Peyer's patch (tissue), 4 donors: ENCODE data around the gene TNFSF8. TPM values are rescaled to one million over a fixed set of nuclear protein-coding genes. Genes with fewer than 3 reads are reported as not detected.
A peak's percentile ranks its signal among the peaks of the same experiment; 100 is the strongest.

Source experiments
- DNase-seq, 3 donors: peaks; one replicate each; pipeline ENCODE4 v3.0.0-alpha.2; 2017 to 2019
- H3K27ac ChIP-seq, 4 donors: fragments of 200-600 bp; sonication (generic); one replicate each; pipeline ENCODE4 v1.5.1; 2016 to 2019
- H3K27me3 ChIP-seq, 2 donors: fragments of 200-600 bp; sonication (generic); one replicate each; pipeline ENCODE4 v1.5.1; 2019
- H3K36me3 ChIP-seq, 3 donors: fragments of 200-600 bp; sonication (generic); one replicate each; pipeline ENCODE4 v1.5.1; 2016 to 2019
- H3K4me1 ChIP-seq, 4 donors: fragments of 200-600 bp; sonication (generic); one replicate each; pipeline ENCODE4 v1.5.1; 2016 to 2019
- H3K4me3 ChIP-seq, 4 donors: fragments of 200-600 bp; sonication (generic); 1 replicate in 3 of 4; 2 replicates in 1 of 4; pipeline ENCODE4 v1.5.1; 2016 to 2019; ENCODE audit warnings: mild to moderate bottlenecking in 1 of 4
- H3K9me3 ChIP-seq, 4 donors: fragments of 200-600 bp; sonication (generic); one replicate each; pipeline ENCODE4 v1.5.1; 2016 to 2019; ENCODE audit warnings: mild to moderate bottlenecking in 1 of 4
- POLR2A ChIP-seq, 2 donors: fragments of 450-650 bp; IDR thresholded peaks; one replicate each; pipeline ENCODE4 v1.5.1; 2017; ENCODE audit warnings: antibody characterized with exemption in 2 of 2, mild to moderate bottlenecking in 2 of 2, moderate library complexity in 2 of 2
- total RNA-seq, 4 donors: library from RNA; depleted of rRNA; stranded (reverse); fragments of >200 nt; gene quantifications; one replicate each; pipeline ENCODE4 v1.1.0, GENCODE V29; 2016
- TF ChIP-seq, protein P1 (sequence below), 6 experiments: fragments of 450-650 bp in 4 of 6; fragments of 200-600 bp in 2 of 6; sonication (generic) in 1 of 6; IDR thresholded peaks; one replicate each; pipeline ENCODE4 v1.5.1; 2017 to 2019; ENCODE audit warnings: antibody characterized with exemption in 6 of 6, mild to moderate bottlenecking in 3 of 6, moderate library complexity in 1 of 6

The TNFSF8 gene
- total RNA-seq, 4 donors from 2014 or later: 2.1 to 11.6 (median 4.7) TPM

DNA sequence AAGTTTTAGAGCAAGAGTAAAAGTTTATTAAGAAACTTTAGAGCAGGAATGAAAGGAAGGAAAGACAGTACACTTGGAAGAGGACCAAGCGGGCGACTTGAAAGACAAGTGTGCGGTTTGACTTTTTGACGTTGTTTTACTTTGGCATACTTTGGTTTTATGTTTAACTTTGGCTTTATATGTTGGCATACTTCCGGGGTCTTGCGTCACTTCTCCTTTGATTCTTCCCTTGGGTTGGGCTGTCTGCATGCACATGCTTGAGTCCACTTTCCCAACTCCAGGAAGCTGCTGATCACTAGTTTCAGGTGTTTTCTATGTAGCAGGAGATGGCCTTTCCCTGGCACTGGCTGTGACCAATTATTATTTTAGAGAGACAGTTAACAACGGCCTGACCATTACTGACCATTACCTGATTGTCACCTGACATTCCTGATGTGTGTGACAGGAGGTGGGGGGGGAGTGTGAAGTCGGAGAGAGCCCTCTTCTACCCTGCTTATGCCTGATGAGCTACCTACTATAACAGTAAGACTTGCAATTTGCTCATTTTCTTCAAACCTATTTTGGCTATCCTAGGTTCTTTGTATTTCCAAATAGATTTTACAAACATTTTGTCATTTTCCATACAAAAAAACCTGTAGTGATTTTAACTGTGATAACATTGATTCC lies 45.5 kb downstream of the TNFSF8 start:
- no peaks in the 10 kb centered on the region for H3K9me3 ChIP-seq
- H3K4me1 ChIP-seq: no peaks in the 10 kb centered on the region
- H3K4me3 ChIP-seq: no peak overlapping the region
- DNase-seq: peak in 2 of 3 donors; percentile 50 to 78
- H3K27ac ChIP-seq: peak overlapping the region in 1 of 4 donors; percentile 29
- TF ChIP-seq POLR2A (IDR thresholded peaks at IDR 0.05): no peak
- TF ChIP-seq, protein P1, sequence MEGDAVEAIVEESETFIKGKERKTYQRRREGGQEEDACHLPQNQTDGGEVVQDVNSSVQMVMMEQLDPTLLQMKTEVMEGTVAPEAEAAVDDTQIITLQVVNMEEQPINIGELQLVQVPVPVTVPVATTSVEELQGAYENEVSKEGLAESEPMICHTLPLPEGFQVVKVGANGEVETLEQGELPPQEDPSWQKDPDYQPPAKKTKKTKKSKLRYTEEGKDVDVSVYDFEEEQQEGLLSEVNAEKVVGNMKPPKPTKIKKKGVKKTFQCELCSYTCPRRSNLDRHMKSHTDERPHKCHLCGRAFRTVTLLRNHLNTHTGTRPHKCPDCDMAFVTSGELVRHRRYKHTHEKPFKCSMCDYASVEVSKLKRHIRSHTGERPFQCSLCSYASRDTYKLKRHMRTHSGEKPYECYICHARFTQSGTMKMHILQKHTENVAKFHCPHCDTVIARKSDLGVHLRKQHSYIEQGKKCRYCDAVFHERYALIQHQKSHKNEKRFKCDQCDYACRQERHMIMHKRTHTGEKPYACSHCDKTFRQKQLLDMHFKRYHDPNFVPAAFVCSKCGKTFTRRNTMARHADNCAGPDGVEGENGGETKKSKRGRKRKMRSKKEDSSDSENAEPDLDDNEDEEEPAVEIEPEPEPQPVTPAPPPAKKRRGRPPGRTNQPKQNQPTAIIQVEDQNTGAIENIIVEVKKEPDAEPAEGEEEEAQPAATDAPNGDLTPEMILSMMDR (IDR thresholded peaks at IDR 0.05): no peak
- no peaks in the 10 kb centered on the region for H3K27me3 ChIP-seq
- H3K36me3 ChIP-seq: no peaks in the 10 kb centered on the region

DNA sequence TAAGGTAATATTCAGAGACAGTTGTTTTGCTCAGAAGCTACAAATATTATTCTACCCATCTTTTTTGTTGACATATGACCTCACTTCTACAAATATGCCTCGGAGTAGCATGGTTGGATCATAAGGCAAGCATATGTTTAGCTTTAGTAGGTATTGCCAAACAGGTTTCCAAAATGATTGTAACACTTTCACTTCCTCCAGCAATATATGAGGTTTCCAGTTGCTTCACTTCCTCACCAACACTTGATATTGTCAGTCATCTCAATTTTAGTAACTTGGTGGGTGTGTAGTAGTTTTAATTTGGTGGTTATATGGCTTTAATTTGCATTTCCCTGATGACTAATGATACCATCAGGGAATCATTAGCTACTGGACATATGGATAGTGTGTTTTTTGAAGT lies 46.7 kb downstream of the TNFSF8 start:
- Histone ChIP-seq H3K4me3 (no peak overlapping the region), H3K27ac (no peak overlapping the region), H3K9me3 (no peaks in the 10 kb centered on the region), H3K27me3 (no peaks in the 10 kb centered on the region), H3K4me1 (no peaks in the 10 kb centered on the region), H3K36me3 (no peaks in the 10 kb centered on the region)
- no peak for DNase-seq
- TF ChIP-seq, protein P1 (IDR thresholded peaks at IDR 0.05): no peak
- TF ChIP-seq POLR2A (IDR thresholded peaks at IDR 0.05): no peak

DNA sequence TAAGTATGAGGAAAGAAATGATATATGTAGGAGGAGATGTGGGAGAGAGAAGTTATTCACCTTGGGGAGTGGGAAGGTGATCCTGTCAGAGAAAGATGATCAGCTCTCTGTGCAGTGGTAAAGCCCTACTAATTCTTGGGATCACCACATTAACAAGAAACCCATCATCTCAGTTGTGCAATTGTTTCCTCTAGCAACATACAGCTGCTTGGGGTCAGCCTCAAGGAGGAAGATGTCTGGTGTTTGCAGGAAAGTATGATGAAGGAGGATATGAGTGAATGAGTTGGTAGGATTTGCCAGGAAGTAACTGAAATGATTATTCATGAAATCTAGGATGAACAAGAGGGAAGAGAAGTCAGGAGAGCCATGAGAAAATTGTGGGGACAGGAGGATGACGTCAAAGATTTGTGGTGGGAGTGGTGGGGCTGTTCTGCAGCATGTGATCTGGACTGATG lies 50.1 kb downstream of the TNFSF8 start:
- Histone ChIP-seq H3K4me3 (no peak overlapping the region), H3K4me1 (no peaks in the 10 kb centered on the region), H3K27ac (no peak overlapping the region), H3K27me3 (no peaks in the 10 kb centered on the region), H3K9me3 (peaks cover 0 to 6% (median 0%) of the 10 kb centered on the region in 4 donors), H3K36me3 (no peaks in the 10 kb centered on the region)
- DNase-seq: no peak
- TF ChIP-seq, protein P1 (IDR thresholded peaks at IDR 0.05): no peak
- TF ChIP-seq POLR2A (IDR thresholded peaks at IDR 0.05): no peak

DNA sequence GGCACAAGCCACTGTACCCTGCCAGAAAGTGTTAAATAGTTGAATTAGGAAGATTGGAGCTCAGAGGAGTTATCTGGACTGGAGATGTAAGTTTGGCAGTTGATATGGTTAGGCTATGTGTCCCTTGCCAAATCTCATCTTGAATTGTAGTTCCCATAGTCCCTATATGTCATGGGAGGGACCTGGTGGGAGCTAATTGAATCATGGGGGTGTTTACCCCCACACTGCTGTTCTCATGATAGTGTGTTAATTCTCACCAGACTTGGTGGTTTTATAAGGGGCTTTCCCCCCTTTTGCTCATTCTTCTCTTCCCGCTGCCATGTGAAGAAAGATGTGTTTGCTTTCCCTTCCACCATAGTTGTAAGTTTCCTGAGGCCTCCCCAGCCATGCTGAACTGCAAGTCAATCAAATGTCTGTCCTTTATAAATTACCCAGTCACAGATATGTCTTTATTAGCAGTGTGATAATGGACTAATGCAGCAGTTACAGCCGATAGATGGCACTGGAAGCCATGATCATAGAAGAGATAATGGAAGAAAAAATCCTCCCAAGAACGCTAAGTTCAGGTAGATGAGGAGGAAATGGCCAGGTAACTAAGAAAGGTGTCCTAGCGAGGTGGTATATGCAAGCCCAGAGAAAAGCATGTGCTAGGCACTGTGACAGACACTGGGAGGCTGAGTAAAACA lies 51.4 kb downstream of the TNFSF8 start:
- H3K27me3 ChIP-seq: no peaks in the 10 kb centered on the region
- DNase-seq: no peak

DNA sequence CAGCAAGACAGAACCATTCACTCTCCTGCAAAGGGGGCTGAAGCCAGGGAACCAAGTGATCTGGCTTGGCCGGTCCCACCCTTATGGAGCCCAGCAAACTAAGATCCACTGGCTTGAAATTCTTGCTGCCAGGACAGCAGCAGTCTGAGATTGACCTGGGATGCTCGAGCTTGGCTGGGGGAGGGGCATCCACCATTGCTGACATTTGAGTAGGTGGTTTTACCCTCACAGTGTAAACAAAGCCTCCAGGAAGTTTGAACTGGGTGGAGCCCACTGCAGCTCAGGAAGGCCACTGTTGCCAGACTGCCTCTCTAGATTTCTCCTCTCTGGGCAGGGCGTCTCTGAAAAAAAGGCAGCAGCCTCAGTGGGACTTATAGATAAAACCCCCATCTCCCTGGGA lies 60.5 kb downstream of the TNFSF8 start:
- no peak overlapping the region for H3K4me3 ChIP-seq
- H3K4me1 ChIP-seq: peaks cover 0 to 12% (median 4%) of the 10 kb centered on the region in 4 donors
- no peaks in the 10 kb centered on the region for H3K36me3 ChIP-seq
- no peaks in the 10 kb centered on the region for H3K27me3 ChIP-seq
- peak; percentile 43 to 66 (median 44) for DNase-seq
- H3K27ac ChIP-seq: peak overlapping the region in 1 of 4 donors; percentile 15
- no peaks in the 10 kb centered on the region for H3K9me3 ChIP-seq
- TF ChIP-seq, protein P1 (IDR thresholded peaks at IDR 0.05): no peak
- TF ChIP-seq POLR2A (IDR thresholded peaks at IDR 0.05): no peak

More for the DNA sequence above, 51.4 kb downstream of the TNFSF8 start:
- no peak overlapping the region for H3K27ac ChIP-seq
- H3K36me3 ChIP-seq: no peaks in the 10 kb centered on the region
- H3K4me3 ChIP-seq: no peak overlapping the region
- H3K9me3 ChIP-seq: peaks cover 0 to 6% (median 0%) of the 10 kb centered on the region in 4 donors
- H3K4me1 ChIP-seq: no peaks in the 10 kb centered on the region
- TF ChIP-seq, protein P1 (IDR thresholded peaks at IDR 0.05): no peak
- no peak for TF ChIP-seq POLR2A (IDR thresholded peaks at IDR 0.05)
